Liver (tissue), 3 donors: ENCODE data around the gene NXN.

ENCODE experiments used
- EGR1 ChIP-seq, 2 donors: IDR thresholded peaks; 2 replicates each; pipeline ENCODE4 v1.6.1; 2016 to 2018; ENCODE audit warnings: antibody characterized with exemption in 2 of 2, low read depth in 2 of 2
- GABPA ChIP-seq, 2 donors: IDR thresholded peaks in 1 of 2; conservative IDR thresholded peaks in 1 of 2; 2 replicates each; pipeline ENCODE4 v1.6.1; 2016; ENCODE audit warnings: antibody characterized with exemption in 2 of 2, mild to moderate bottlenecking in 1 of 2, moderate library complexity in 1 of 2
- HNF4A ChIP-seq, 2 donors: conservative IDR thresholded peaks; 2 replicates each; pipeline ENCODE4 v1.6.1; 2016; ENCODE audit warnings: antibody characterized with exemption in 2 of 2, mild to moderate bottlenecking in 2 of 2
- JUND ChIP-seq, 2 donors: IDR thresholded peaks; 2 replicates each; pipeline ENCODE4 v1.6.1; 2016; ENCODE audit warnings: antibody characterized with exemption in 2 of 2
- MAX ChIP-seq: IDR thresholded peaks from 2 replicates; pipeline ENCODE4 v1.6.1; 2016; ENCODE audit warnings: antibody characterized with exemption
- NR2F2 ChIP-seq: IDR thresholded peaks from 2 replicates; pipeline ENCODE4 v1.6.1; 2016; ENCODE audit warnings: antibody characterized with exemption
- RAD21 ChIP-seq, 2 donors: IDR thresholded peaks; 2 replicates each; pipeline ENCODE4 v1.6.1; 2016; ENCODE audit warnings: antibody characterized with exemption in 2 of 2, mild to moderate bottlenecking in 2 of 2
- REST ChIP-seq: IDR thresholded peaks from 2 replicates; pipeline ENCODE4 v1.6.1; 2016; ENCODE audit warnings: antibody characterized with exemption, mild to moderate bottlenecking
- RXRA ChIP-seq, 2 donors: IDR thresholded peaks; 2 replicates each; pipeline ENCODE4 v1.6.1; 2017 to 2018; ENCODE audit warnings: antibody characterized with exemption in 2 of 2, mild to moderate bottlenecking in 1 of 2
- SP1 ChIP-seq: IDR thresholded peaks from 2 replicates; pipeline ENCODE4 v1.6.1; 2018; ENCODE audit warnings: antibody characterized with exemption, mild to moderate bottlenecking
- TAF1 ChIP-seq: conservative IDR thresholded peaks from 2 replicates; pipeline ENCODE4 v1.6.1; 2016; ENCODE audit warnings: antibody characterized with exemption, mild to moderate bottlenecking
- TF ChIP-seq, protein P1 (sequence below): fragments of 150-350 bp; IDR thresholded peaks from 2 replicates; pipeline ENCODE4 v1.5.1; 2017; ENCODE audit warnings: improper control_type of control experiment, low read depth, low read length; ENCODE audit not compliant: missing input control
- TF ChIP-seq, protein P2 (sequence below): IDR thresholded peaks from 2 replicates; pipeline ENCODE4 v1.6.1; 2016; ENCODE audit warnings: antibody characterized with exemption
- TF ChIP-seq, protein P3 (sequence below): IDR thresholded peaks from 2 replicates; pipeline ENCODE4 v1.6.1; 2016; ENCODE audit warnings: antibody characterized with exemption
- donor health status: healthy.
- donor health status: healthy.

- TF ChIP-seq, protein P1, sequence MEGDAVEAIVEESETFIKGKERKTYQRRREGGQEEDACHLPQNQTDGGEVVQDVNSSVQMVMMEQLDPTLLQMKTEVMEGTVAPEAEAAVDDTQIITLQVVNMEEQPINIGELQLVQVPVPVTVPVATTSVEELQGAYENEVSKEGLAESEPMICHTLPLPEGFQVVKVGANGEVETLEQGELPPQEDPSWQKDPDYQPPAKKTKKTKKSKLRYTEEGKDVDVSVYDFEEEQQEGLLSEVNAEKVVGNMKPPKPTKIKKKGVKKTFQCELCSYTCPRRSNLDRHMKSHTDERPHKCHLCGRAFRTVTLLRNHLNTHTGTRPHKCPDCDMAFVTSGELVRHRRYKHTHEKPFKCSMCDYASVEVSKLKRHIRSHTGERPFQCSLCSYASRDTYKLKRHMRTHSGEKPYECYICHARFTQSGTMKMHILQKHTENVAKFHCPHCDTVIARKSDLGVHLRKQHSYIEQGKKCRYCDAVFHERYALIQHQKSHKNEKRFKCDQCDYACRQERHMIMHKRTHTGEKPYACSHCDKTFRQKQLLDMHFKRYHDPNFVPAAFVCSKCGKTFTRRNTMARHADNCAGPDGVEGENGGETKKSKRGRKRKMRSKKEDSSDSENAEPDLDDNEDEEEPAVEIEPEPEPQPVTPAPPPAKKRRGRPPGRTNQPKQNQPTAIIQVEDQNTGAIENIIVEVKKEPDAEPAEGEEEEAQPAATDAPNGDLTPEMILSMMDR, result no peak
- TF ChIP-seq JUND (IDR thresholded peaks at IDR 0.05) (no peak), TAF1 (no peak), RAD21 (IDR thresholded peaks at IDR 0.05) (no peak), SP1 (no peak), NR2F2 (no peak), EGR1 (IDR thresholded peaks at IDR 0.05; ENCODE audit: low read depth in 2 of 2) (no peak), MAX (no peak), GABPA (IDR thresholded peaks at IDR 0.05 in 1 of 2, conservative IDR thresholded peaks at IDR 0.05 in 1 of 2) (no peak), RXRA (IDR thresholded peaks at IDR 0.05) (no peak), HNF4A (conservative IDR thresholded peaks at IDR 0.05) (no peak), REST (no peak)
- TF ChIP-seq, protein P2, sequence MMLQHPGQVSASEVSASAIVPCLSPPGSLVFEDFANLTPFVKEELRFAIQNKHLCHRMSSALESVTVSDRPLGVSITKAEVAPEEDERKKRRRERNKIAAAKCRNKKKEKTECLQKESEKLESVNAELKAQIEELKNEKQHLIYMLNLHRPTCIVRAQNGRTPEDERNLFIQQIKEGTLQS, result no peak
- TF ChIP-seq, protein P3, sequence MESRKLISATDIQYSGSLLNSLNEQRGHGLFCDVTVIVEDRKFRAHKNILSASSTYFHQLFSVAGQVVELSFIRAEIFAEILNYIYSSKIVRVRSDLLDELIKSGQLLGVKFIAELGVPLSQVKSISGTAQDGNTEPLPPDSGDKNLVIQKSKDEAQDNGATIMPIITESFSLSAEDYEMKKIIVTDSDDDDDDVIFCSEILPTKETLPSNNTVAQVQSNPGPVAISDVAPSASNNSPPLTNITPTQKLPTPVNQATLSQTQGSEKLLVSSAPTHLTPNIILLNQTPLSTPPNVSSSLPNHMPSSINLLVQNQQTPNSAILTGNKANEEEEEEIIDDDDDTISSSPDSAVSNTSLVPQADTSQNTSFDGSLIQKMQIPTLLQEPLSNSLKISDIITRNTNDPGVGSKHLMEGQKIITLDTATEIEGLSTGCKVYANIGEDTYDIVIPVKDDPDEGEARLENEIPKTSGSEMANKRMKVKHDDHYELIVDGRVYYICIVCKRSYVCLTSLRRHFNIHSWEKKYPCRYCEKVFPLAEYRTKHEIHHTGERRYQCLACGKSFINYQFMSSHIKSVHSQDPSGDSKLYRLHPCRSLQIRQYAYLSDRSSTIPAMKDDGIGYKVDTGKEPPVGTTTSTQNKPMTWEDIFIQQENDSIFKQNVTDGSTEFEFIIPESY, result no peak
These were observed 63.9 kb downstream of the NXN start for GRCh38 chr17:915538-916201.
